HEK293 (cell line): ENCODE data around the gene TDRD1.

ENCODE experiments used
- CTCF ChIA-PET: fragments of 350-600 bp; formaldehyde crosslinking; extraction: SDS; loops from one replicate; lab custom pipeline; 2021; ENCODE audit warnings: antibody characterized with exemption; lab: Yijun Ruan, JAX
- POLR2A ChIA-PET: fragments of 300-600 bp; formaldehyde crosslinking; extraction: SDS; loops from one replicate; lab custom pipeline; 2020; ENCODE audit warnings: antibody characterized with exemption, inconsistent platforms; lab: Yijun Ruan, JAX
- H3K27ac ChIP-seq: fragments of 200-500 bp; sonication (Bioruptor generic); 2 replicates; pipeline ENCODE4 v1.5.1; 2014; ENCODE audit warnings: low read depth, low read length, control low read depth, inconsistent platforms; ENCODE audit errors: extremely low read depth
- H3K36me3 ChIP-seq, 2 experiments: fragments of 200-500 bp in 1 of 2; sonication (Bioruptor generic) in 1 of 2; 1 replicate in 1 of 2; 2 replicates in 1 of 2; pipeline ENCODE4 v1.5.1; 2014 to 2017; ENCODE audit warnings: inconsistent platforms in 2 of 2, low read length in 2 of 2; ENCODE audit not compliant: control insufficient read depth in 2 of 2, insufficient read depth in 1 of 2
- H3K4me1 ChIP-seq: fragments of 200-500 bp; sonication (Bioruptor generic); 2 replicates; pipeline ENCODE4 v1.5.1; 2014; ENCODE audit warnings: mild to moderate bottlenecking, low read length, inconsistent platforms; ENCODE audit not compliant: control insufficient read depth, insufficient read depth
- H3K4me3 ChIP-seq: 2 replicates; pipeline ENCODE4 v1.5.1; 2011; ENCODE audit warnings: low read depth, mild to moderate bottlenecking, control low read depth, low read length, moderate library complexity
- H3K9me3 ChIP-seq: fragments of 200-500 bp; sonication (Bioruptor generic); 2 replicates; pipeline ENCODE4 v1.5.1; 2014; ENCODE audit warnings: low read depth, low read length, inconsistent platforms; ENCODE audit not compliant: control insufficient read depth, insufficient read depth
- ATF2 ChIP-seq: fragments of 450-650 bp; formaldehyde crosslinking; IDR thresholded peaks from 2 replicates; pipeline ENCODE4 v1.5.1; 2016; ENCODE audit warnings: missing biosample characterization, missing genetic modification characterization, low read depth
- KLF17 ChIP-seq: fragments of 450-650 bp; formaldehyde crosslinking; IDR thresholded peaks from 2 replicates; pipeline ENCODE4 v1.5.1; 2016; ENCODE audit warnings: missing biosample characterization, missing genetic modification characterization
- OSR2 ChIP-seq: fragments of 450-650 bp; formaldehyde crosslinking; IDR thresholded peaks from 2 replicates; pipeline ENCODE4 v1.5.1; 2016; ENCODE audit warnings: missing biosample characterization, missing genetic modification characterization
- SP3 ChIP-seq: fragments of 450-650 bp; formaldehyde crosslinking; IDR thresholded peaks from 2 replicates; pipeline ENCODE4 v1.5.1; 2016; ENCODE audit warnings: missing biosample characterization, missing genetic modification characterization
- ZBTB20 ChIP-seq: fragments of 450-650 bp; formaldehyde crosslinking; IDR thresholded peaks from 2 replicates; pipeline ENCODE4 v1.5.1; 2016; ENCODE audit warnings: missing biosample characterization, missing genetic modification characterization
- ZFP41 ChIP-seq: fragments of 450-650 bp; formaldehyde crosslinking; IDR thresholded peaks from 2 replicates; pipeline ENCODE4 v1.5.1; 2016; ENCODE audit warnings: missing biosample characterization, missing genetic modification characterization, borderline replicate concordance
- ZFP69B ChIP-seq: fragments of 450-650 bp; formaldehyde crosslinking; IDR thresholded peaks from 2 replicates; pipeline ENCODE4 v1.5.1; 2016; ENCODE audit warnings: missing biosample characterization, missing genetic modification characterization
- ZNF266 ChIP-seq: fragments of 450-650 bp; formaldehyde crosslinking; IDR thresholded peaks from 2 replicates; pipeline ENCODE4 v1.5.1; 2016; ENCODE audit warnings: missing biosample characterization, missing genetic modification characterization, low read depth
- ZNF341 ChIP-seq: fragments of 450-650 bp; formaldehyde crosslinking; IDR thresholded peaks from 2 replicates; pipeline ENCODE4; 2016; ENCODE audit warnings: low read depth, missing biosample characterization, missing genetic modification characterization
- ZNF513 ChIP-seq: fragments of 450-650 bp; IDR thresholded peaks from 2 replicates; pipeline ENCODE4 v1.5.1; 2018; ENCODE audit warnings: missing biosample characterization, missing genetic modification characterization
- ZNF521 ChIP-seq: fragments of 450-650 bp; formaldehyde crosslinking; IDR thresholded peaks from 2 replicates; pipeline ENCODE4 v1.5.1; 2017; ENCODE audit warnings: missing biosample characterization, mild to moderate bottlenecking, missing genetic modification characterization
- ZNF560 ChIP-seq: fragments of 450-650 bp; formaldehyde crosslinking; IDR thresholded peaks from 2 replicates; pipeline ENCODE4 v1.5.1; 2017; ENCODE audit warnings: missing biosample characterization, missing genetic modification characterization, borderline replicate concordance
- ZNF600 ChIP-seq: fragments of 450-650 bp; formaldehyde crosslinking; IDR thresholded peaks from 2 replicates; pipeline ENCODE4 v1.5.1; 2016; ENCODE audit warnings: missing biosample characterization, missing genetic modification characterization
- ZNF623 ChIP-seq: fragments of 450-650 bp; formaldehyde crosslinking; IDR thresholded peaks from 2 replicates; pipeline ENCODE4 v1.5.1; 2016; ENCODE audit warnings: missing biosample characterization, missing genetic modification characterization
- ZNF677 ChIP-seq: fragments of 450-650 bp; IDR thresholded peaks from 2 replicates; pipeline ENCODE4 v1.5.0; 2018; ENCODE audit warnings: missing biosample characterization, mild to moderate bottlenecking, missing genetic modification characterization, moderate library complexity
- ZNF776 ChIP-seq: fragments of 450-650 bp; formaldehyde crosslinking; IDR thresholded peaks from 2 replicates; pipeline ENCODE4 v1.5.0; 2017; ENCODE audit warnings: missing biosample characterization, missing genetic modification characterization, borderline replicate concordance
- ZNF777 ChIP-seq: fragments of 450-650 bp; formaldehyde crosslinking; IDR thresholded peaks from 2 replicates; pipeline ENCODE4 v1.5.1; 2017; ENCODE audit warnings: missing biosample characterization, missing genetic modification characterization, borderline replicate concordance
- ZSCAN4 ChIP-seq: fragments of 450-650 bp; formaldehyde crosslinking; IDR thresholded peaks from 2 replicates; pipeline ENCODE4 v1.5.1; 2017; ENCODE audit warnings: missing biosample characterization, missing genetic modification characterization
- TF ChIP-seq, protein P1 (sequence below): fragments of 450-650 bp; formaldehyde crosslinking; IDR thresholded peaks from 2 replicates; pipeline ENCODE4; 2016; ENCODE audit warnings: missing biosample characterization, missing genetic modification characterization
- TF ChIP-seq, protein P2 (sequence below): fragments of 450-650 bp; formaldehyde crosslinking; IDR thresholded peaks from 2 replicates; pipeline ENCODE4 v1.5.1; 2017; ENCODE audit warnings: missing biosample characterization, missing genetic modification characterization

TDRD1 gene

DNA sequence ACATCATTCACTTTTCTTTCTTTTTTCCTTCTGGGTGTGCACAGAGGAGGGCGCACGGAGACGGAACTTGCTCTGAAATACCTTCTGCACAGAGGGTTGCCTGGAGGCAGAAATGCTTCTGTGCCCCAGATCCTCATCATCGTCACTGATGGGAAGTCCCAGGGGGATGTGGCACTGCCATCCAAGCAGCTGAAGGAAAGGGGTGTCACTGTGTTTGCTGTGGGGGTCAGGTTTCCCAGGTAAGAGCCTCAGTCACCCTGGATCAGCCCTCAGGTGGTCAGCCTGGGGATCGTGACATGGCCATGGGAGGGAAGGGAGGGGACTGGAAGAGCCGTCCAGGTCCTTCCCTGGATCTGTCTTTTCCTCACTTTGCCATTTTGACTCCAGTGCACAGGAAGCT is 93.5 kb downstream of the TDRD1 start:
- no peak overlapping the region for H3K4me3 ChIP-seq
- no peaks in the 10 kb centered on the region for H3K36me3 ChIP-seq
- TF ChIP-seq ZNF513 (no peak), OSR2 (tag by site-specific recombination) (no peak), ZNF341 (peak; percentile 42)
- TF ChIP-seq, protein P1, sequence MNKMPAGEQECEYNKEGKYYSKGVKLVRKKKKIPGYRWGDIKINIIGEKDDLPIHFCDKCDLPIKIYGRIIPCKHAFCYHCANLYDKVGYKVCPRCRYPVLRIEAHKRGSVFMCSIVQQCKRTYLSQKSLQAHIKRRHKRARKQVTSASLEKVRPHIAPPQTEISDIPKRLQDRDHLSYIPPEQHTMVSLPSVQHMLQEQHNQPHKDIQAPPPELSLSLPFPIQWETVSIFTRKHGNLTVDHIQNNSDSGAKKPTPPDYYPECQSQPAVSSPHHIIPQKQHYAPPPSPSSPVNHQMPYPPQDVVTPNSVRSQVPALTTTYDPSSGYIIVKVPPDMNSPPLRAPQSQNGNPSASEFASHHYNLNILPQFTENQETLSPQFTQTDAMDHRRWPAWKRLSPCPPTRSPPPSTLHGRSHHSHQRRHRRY (tag by site-specific recombination): no peak
- no peaks in the 10 kb centered on the region for H3K4me1 ChIP-seq
- ChIA-PET CTCF (interaction anchor here (0.7 kb wide), 1 partner anchor 13 kb away, joined by 3 read pairs; no protein-coding TSS in a partner anchor), POLR2A (interaction anchor here (0.7 kb wide), 1 partner anchor 37 kb away, joined by 4 read pairs; no protein-coding TSS in a partner anchor)
- H3K9me3 ChIP-seq: no peaks in the 10 kb centered on the region
- no peak overlapping the region for H3K27ac ChIP-seq

DNA sequence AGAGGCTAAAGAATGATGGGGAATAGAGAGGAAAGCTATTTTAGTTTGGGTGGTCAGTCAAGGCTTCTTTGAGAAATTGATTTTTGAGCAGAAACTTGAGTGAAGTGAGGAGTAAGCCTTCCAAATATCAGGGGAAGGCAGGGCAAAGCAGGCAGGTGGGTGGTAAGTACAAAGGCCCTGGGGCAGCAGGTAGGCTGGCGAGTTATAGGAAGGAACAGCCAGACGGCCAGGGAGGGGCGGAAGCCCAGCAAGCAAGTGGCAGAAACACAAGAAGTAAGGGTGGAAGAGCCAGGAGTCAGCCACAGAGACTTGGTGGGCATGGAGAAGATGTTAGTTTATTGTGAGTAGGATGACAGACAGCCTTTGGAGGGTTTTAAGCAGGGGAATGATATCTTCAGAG is 94.8 kb downstream of the TDRD1 start:
- Histone ChIP-seq H3K9me3 (no peaks in the 10 kb centered on the region), H3K4me3 (no peak overlapping the region), H3K27ac (no peak overlapping the region), H3K36me3 (no peaks in the 10 kb centered on the region), H3K4me1 (no peaks in the 10 kb centered on the region)
- ChIA-PET POLR2A (no interaction called here), CTCF (no interaction called here)
- TF ChIP-seq ZNF777 (tag by site-specific recombination) (no peak), ZNF600 (no peak), ZNF677 (tag by site-specific recombination) (no peak), ZNF623 (tag by site-specific recombination) (peak; percentile 81), ZNF560 (tag by site-specific recombination) (no peak)

DNA sequence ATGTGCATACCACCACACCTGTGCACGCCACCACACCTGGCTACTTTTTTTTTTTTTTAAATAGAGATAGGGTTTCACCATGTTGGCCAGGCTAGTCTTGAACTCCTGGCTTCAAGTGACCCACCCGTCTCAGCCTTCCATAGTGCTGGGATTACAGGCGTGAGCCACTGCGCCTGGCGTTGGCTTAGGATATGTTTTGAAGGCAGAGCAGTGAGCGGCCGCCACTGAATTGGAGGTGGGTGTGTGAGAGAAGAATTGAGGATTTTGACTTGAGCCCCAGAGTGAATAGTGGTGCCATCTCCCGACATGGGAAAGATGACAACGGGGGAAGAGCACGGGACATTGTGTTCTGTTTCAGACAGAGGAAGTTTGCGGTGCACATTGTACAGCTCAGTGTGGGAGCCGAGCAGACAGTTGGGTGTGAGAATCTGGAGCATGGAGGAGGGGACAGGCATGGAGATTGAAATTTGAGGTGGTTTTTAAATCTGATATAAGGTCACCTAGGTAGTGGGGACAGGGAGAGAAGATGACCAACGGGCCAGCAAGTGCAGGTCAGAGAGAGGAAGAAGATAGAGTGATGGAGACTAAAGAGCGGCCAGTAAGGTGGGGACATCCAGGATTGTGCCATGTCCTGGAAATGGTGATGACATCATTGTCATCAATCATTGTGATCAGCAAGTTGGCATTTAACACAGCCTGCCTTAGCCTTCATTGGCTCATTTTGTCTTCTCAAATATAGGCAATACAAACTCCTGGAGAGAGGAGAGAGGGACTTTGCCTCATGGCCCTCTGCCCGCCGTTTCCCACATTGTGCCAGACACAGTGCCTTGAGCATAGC is 95.7 kb downstream of the TDRD1 start:
- H3K4me1 ChIP-seq: no peaks in the 10 kb centered on the region
- H3K36me3 ChIP-seq: no peaks in the 10 kb centered on the region
- TF ChIP-seq ZNF776 (tag by site-specific recombination) (no peak), ATF2 (tag by site-specific recombination) (peak; percentile 79), ZNF266 (no peak)
- TF ChIP-seq, all 188 proteins: peak for 1
- no peak overlapping the region for H3K27ac ChIP-seq
- H3K9me3 ChIP-seq: no peaks in the 10 kb centered on the region
- POLR2A ChIA-PET: no interaction called here
- no peak overlapping the region for H3K4me3 ChIP-seq
- CTCF ChIA-PET: no interaction called here

DNA sequence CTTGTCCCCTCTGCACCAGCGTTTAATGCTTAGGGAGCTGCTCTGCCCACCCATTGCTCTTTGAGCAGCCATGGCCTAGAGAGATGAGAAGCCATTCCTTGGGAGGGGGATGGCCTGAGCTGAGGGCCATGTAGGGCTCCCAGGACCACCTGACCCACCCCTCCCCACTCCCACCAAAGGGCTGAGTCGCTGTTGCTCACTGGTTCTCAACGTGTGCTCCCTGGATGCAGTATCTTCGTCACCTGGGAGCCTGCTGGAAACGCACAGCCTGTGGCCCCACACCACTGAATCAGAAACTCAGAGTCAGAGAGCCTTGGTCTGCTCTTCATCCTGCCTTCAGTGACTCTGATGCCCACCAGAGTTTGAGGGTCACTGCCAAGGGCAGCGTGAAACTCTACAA is 96.9 kb downstream of the TDRD1 start:
- ChIA-PET POLR2A (no interaction called here), CTCF (no interaction called here)
- Histone ChIP-seq H3K27ac (no peak overlapping the region), H3K4me1 (no peaks in the 10 kb centered on the region), H3K36me3 (no peaks in the 10 kb centered on the region), H3K9me3 (no peaks in the 10 kb centered on the region), H3K4me3 (no peak overlapping the region)
- TF ChIP-seq, protein P2, sequence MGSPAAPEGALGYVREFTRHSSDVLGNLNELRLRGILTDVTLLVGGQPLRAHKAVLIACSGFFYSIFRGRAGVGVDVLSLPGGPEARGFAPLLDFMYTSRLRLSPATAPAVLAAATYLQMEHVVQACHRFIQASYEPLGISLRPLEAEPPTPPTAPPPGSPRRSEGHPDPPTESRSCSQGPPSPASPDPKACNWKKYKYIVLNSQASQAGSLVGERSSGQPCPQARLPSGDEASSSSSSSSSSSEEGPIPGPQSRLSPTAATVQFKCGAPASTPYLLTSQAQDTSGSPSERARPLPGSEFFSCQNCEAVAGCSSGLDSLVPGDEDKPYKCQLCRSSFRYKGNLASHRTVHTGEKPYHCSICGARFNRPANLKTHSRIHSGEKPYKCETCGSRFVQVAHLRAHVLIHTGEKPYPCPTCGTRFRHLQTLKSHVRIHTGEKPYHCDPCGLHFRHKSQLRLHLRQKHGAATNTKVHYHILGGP (tag by site-specific recombination): no peak
- TF ChIP-seq ZFP69B (tag by site-specific recombination) (no peak), ZBTB20 (tag by site-specific recombination) (no peak), ZSCAN4 (no peak), ZFP41 (tag by site-specific recombination) (no peak), ZNF521 (tag by site-specific recombination) (no peak), SP3 (tag by site-specific recombination) (no peak), KLF17 (tag by site-specific recombination) (no peak)
